DMS53 treated with DMSO at 0.1 percent for 48 hours (cell line): ENCODE results near the gene C8A.

Experiments used
- DNase-seq: peaks from one replicate; lab custom pipeline; 2025; ENCODE audit not compliant: unreplicated experiment; lab: John Stamatoyannopoulos, UW

The C8A gene

GRCh38 chr1:56854521-56855099, at the start of gene C8A:
C8A (plus strand) TSS chr1:56854797; CDS start chr1:56854902, 105 bp downstream.
- DNase-seq = no peak

- no peak for DNase-seq
Observed at GRCh38 chr1:56806804-56807203, 47.8 kb upstream of the C8A start.

GRCh38 chr1:56808410-56808809, 46.2 kb upstream of the C8A start:
- no peak for DNase-seq

- peak; percentile 28 for DNase-seq
Observed at GRCh38 chr1:56811331-56811730, 43.3 kb upstream of the C8A start.

GRCh38 chr1:56814205-56814604, 40.4 kb upstream of the C8A start:
- no peak for DNase-seq

- DNase-seq = no peak
Observed at GRCh38 chr1:56816264-56816663, 38.3 kb upstream of the C8A start.

GRCh38 chr1:56816909-56817308, 37.7 kb upstream of the C8A start:
- peak; percentile 98 for DNase-seq

- DNase-seq = no peak
Observed at GRCh38 chr1:56817716-56818463, 36.7 kb upstream of the C8A start.

- no peak for DNase-seq
Observed at GRCh38 chr1:56819387-56819899, 35.2 kb upstream of the C8A start, which contains the start of gene FYB2. FYB2 (minus strand) TSS chr1:56819404; CDS start chr1:56819290, 114 bp downstream.

GRCh38 chr1:56820755-56821461, 33.7 kb upstream of the C8A start:
- peak; percentile 91 for DNase-seq

- peak; percentile 66 for DNase-seq
Observed at GRCh38 chr1:56821462-56821797, 33.2 kb upstream of the C8A start.

- no peak for DNase-seq
Observed at GRCh38 chr1:56824271-56824670, 30.3 kb upstream of the C8A start.

- peak; percentile 94 for DNase-seq
Observed at GRCh38 chr1:56824938-56825337, 29.7 kb upstream of the C8A start.

GRCh38 chr1:56825436-56825835, 29.2 kb upstream of the C8A start:
- peak; percentile 93 for DNase-seq

GRCh38 chr1:56827711-56828110, 26.9 kb upstream of the C8A start:
- peak; percentile 16 for DNase-seq

GRCh38 chr1:56830052-56830451, 24.5 kb upstream of the C8A start:
- no peak for DNase-seq

GRCh38 chr1:56831871-56832693, 22.5 kb upstream of the C8A start:
- peak; percentile 76 for DNase-seq

- no peak for DNase-seq
Observed at GRCh38 chr1:56833088-56833487, 21.5 kb upstream of the C8A start.

GRCh38 chr1:56834137-56834900, 20.3 kb upstream of the C8A start:
- no peak for DNase-seq

- no peak for DNase-seq
Observed at GRCh38 chr1:56835657-56836056, 18.9 kb upstream of the C8A start.
